Measurements from ENCODE around the gene POU5F1.
"Not testable (repeated sequence)": the region's sequence is repeated elsewhere in the genome, so short reads cannot be mapped to it uniquely, and the experiment has no call there.

Gene POU5F1

DNA sequence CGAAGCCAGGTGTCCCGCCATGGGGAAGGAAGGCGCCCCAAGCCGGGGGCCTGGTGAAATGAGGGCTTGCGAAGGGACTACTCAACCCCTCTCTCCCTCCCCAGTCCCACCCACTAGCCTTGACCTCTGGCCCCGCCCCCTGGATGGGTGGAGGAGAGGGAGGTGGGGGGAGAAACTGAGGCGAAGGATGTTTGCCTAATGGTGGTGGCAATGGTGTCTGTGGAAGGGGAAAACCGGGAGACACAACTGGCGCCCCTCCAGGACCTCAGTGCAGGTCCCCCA, at the start of gene POU5F1:
Gene POU5F1 (minus strand): TSS at position 83 of the 282 bp plus-strand sequence. CDS start 62 bp downstream, at position 21.
- H3K27me3 ChIP-seq (ENCODE audit: control insufficient read depth in 1 of 2, insufficient read depth in 2 of 2, low read length in 2 of 2) = no peaks in the 10 kb centered on the region
- no peaks in the 10 kb centered on the region for H3K4me1 ChIP-seq (ENCODE audit: control insufficient read depth, insufficient read depth, low read length)
- no peak within 1 kb of the TSS for H3K9ac ChIP-seq (ENCODE audit: low read length in 2 of 2)
- H3K4me3 ChIP-seq (ENCODE audit: low read length in 2 of 2) = no peak within 1 kb of the TSS
- H3K27ac ChIP-seq (ENCODE audit: low read length) = no peak within 1 kb of the TSS
- H3K36me3 ChIP-seq (ENCODE audit: control insufficient read depth in 2 of 2, insufficient read depth in 2 of 2, low read length in 2 of 2) = no peaks in the 10 kb centered on the region
- no peaks in the 10 kb centered on the region for H3K9me3 ChIP-seq (ENCODE audit: control insufficient read depth in 2 of 2, low read length in 2 of 2)

DNA sequence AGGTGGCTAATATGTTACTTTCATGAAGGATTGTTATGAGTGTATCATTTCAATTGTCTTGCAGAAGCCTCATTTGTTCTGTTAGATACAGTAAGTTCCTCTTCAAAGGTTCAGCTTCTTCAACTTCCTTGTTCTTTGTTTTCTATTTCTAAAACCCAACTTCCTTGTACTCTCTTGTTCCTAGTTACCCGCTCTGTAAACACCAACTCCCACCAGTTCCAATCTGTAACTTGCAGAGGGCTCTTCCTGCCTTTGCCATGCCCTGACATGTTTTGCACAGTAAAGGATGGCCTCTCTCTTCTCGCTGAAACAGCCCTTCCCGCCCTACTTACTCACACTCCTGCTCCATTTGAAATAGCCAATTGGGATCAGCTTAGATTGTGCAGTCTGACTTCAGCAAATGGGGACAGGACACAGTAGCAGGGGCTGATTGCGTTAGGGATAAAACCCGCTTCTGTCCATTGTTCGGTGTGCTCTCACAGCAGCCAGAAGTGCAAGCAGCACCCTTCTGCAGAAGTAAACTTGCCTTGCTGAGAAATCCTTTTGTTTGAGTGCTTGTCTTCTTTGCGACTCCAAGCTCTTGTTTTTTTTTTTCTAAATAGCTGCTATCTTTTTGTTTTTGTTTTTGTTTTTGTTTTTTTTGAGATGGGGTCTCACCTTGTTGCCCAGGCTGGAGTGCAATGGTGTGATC, 45.9 kb upstream of the POU5F1 start:
- Histone ChIP-seq H3K27ac (ENCODE audit: low read length) (no peak overlapping the region), H3K9me3 (ENCODE audit: control insufficient read depth in 2 of 2, low read length in 2 of 2) (no peaks in the 10 kb centered on the region), H3K27me3 (ENCODE audit: control insufficient read depth in 1 of 2, insufficient read depth in 2 of 2, low read length in 2 of 2) (peaks cover 0 to 5% of the 10 kb centered on the region in 2 donors), H3K36me3 (ENCODE audit: control insufficient read depth in 2 of 2, insufficient read depth in 2 of 2, low read length in 2 of 2) (no peaks in the 10 kb centered on the region), H3K9ac (ENCODE audit: low read length in 2 of 2) (no peak overlapping the region), H3K4me3 (ENCODE audit: low read length in 2 of 2) (no peak overlapping the region), H3K4me1 (ENCODE audit: control insufficient read depth, insufficient read depth, low read length) (no peaks in the 10 kb centered on the region)

DNA sequence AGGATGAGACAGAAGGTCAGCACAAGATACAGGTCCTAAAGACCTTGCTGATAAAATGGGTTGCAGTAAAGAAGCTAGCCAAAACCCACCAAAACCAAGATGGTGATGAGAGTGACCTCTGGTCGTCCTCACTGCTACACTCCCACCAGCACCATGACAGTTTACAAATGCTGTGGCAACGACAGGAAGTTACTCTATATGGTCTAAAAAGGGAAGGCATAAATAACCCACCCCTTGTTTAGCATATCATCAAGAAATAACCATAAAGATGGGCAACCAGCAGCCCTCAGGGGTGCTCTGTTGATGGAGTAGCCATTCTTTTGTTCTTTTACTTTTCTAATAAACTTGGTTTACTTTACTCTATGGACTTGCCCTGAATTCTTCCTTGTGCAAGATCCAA, 44.7 kb upstream of the POU5F1 start:
- not testable (repeated sequence) for H3K27me3 ChIP-seq (ENCODE audit: control insufficient read depth in 1 of 2, insufficient read depth in 2 of 2, low read length in 2 of 2); H3K9ac ChIP-seq (ENCODE audit: low read length in 2 of 2); H3K9me3 ChIP-seq (ENCODE audit: control insufficient read depth in 2 of 2, low read length in 2 of 2); H3K4me3 ChIP-seq (ENCODE audit: low read length in 2 of 2); H3K4me1 ChIP-seq (ENCODE audit: control insufficient read depth, insufficient read depth, low read length); H3K27ac ChIP-seq (ENCODE audit: low read length); H3K36me3 ChIP-seq (ENCODE audit: control insufficient read depth in 2 of 2, insufficient read depth in 2 of 2, low read length in 2 of 2)

DNA sequence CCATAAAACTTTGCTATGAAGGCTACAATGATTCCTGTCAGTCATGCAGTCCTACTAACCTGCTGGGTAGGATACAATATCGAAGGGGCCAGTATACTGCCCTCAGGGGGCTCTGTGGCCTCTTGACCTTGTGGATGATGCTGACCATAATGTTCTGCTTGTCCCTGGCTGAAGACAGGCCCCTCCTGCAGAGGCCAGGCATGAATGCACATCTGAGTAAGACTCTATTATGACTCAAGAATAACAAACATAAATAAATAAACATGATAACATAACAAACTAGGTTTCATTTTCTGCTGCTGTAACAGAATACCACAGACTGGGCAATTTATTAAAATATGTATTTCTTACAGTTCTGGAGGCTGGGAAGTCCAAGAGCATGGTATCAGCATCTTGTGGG, 44.0 kb upstream of the POU5F1 start:
- H3K27ac ChIP-seq (ENCODE audit: low read length) = no peak overlapping the region
- H3K4me3 ChIP-seq (ENCODE audit: low read length in 2 of 2) = no peak overlapping the region
- no peaks in the 10 kb centered on the region for H3K4me1 ChIP-seq (ENCODE audit: control insufficient read depth, insufficient read depth, low read length)
- H3K27me3 ChIP-seq (ENCODE audit: control insufficient read depth in 1 of 2, insufficient read depth in 2 of 2, low read length in 2 of 2) = peaks cover 0 to 5% of the 10 kb centered on the region in 2 donors
- H3K9me3 ChIP-seq (ENCODE audit: control insufficient read depth in 2 of 2, low read length in 2 of 2) = no peaks in the 10 kb centered on the region
- H3K9ac ChIP-seq (ENCODE audit: low read length in 2 of 2) = no peak overlapping the region
- no peaks in the 10 kb centered on the region for H3K36me3 ChIP-seq (ENCODE audit: control insufficient read depth in 2 of 2, insufficient read depth in 2 of 2, low read length in 2 of 2)

DNA sequence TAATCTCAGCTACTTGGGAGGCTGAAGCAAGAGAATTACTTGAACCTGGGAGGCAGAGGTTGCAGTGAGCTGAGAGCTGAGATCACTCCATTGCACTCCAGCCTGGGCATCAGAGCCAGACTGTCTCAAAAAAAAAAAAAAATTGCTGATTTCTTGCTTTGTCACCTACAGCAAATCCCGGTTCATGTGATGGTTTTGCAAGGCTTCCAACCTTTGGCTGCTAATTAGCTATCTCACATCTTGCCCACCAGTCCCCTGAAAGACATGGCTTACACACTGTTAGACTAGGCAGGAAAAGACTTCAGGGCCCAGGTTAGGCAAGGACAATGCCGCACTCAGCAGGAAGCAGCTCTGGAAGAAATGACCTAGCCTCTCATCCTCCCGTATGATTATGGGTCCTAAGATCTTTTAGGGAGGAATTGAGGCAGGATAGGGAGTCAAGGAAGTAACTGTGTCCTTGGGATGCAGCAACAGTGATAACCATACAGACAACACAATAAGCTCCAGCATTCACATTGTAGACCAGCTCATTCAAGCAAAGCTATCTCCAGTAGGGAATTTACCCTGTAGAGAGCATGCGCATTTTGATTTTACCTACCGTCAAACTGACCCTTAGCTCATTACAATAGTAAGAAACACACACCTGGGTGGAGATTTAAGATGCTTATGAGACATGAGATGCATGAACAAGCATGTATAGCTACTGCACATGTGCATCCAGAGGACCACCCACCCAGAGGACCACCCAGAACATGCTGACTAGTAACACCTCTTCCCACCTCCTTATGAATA, 40.5 kb upstream of the POU5F1 start:
- Histone ChIP-seq H3K9me3 (ENCODE audit: control insufficient read depth in 2 of 2, low read length in 2 of 2) (no peaks in the 10 kb centered on the region), H3K4me3 (ENCODE audit: low read length in 2 of 2) (no peak overlapping the region), H3K27me3 (ENCODE audit: control insufficient read depth in 1 of 2, insufficient read depth in 2 of 2, low read length in 2 of 2) (peaks cover 0 to 2% of the 10 kb centered on the region in 2 donors), H3K36me3 (ENCODE audit: control insufficient read depth in 2 of 2, insufficient read depth in 2 of 2, low read length in 2 of 2) (no peaks in the 10 kb centered on the region), H3K9ac (ENCODE audit: low read length in 2 of 2) (no peak overlapping the region), H3K4me1 (ENCODE audit: control insufficient read depth, insufficient read depth, low read length) (no peaks in the 10 kb centered on the region), H3K27ac (ENCODE audit: low read length) (no peak overlapping the region)

DNA sequence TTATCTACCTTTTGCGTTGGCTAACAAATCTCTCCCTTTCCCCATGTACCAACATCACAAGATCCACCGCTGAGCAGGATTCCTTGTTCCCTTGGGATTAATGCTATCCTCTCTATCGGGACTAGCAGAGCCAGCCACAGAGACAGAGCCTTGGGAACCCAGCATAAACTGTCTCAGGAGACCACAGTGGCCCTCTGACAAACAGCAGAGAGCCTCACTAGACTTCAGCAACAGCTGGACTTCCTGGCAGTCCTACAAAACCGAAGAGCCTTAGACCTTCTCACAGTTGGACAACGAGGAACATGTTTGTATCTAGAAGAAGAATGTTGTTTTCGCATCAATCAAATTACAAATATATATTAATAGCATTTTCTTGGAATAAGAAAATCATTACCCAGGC, 39.6 kb upstream of the POU5F1 start:
- Histone ChIP-seq H3K9me3 (ENCODE audit: control insufficient read depth in 2 of 2, low read length in 2 of 2) (no peaks in the 10 kb centered on the region), H3K4me1 (ENCODE audit: control insufficient read depth, insufficient read depth, low read length) (no peaks in the 10 kb centered on the region), H3K27me3 (ENCODE audit: control insufficient read depth in 1 of 2, insufficient read depth in 2 of 2, low read length in 2 of 2) (peaks cover 0 to 2% of the 10 kb centered on the region in 2 donors), H3K4me3 (ENCODE audit: low read length in 2 of 2) (no peak overlapping the region), H3K27ac (ENCODE audit: low read length) (no peak overlapping the region), H3K36me3 (ENCODE audit: control insufficient read depth in 2 of 2, insufficient read depth in 2 of 2, low read length in 2 of 2) (no peaks in the 10 kb centered on the region), H3K9ac (ENCODE audit: low read length in 2 of 2) (no peak overlapping the region)

DNA sequence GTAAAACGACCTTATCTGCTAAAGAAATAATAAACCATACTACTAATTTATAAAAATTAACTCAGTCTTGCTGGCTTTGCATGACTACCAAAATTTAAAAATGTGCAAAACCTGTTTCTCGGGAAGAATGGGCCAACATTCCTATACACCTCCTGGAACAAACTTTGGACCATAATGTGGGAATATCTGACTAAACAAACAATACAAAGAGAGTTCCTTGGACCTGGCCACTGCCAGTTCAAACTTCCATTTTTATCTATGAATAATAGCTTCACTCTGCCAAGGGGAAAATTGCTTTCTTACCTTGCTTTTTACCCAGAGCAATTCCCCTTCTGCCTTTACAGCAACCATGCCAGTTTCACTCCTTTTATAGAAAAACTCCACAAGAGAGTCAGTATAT, 38.7 kb upstream of the POU5F1 start:
- Histone ChIP-seq H3K27ac (ENCODE audit: low read length) (no peak overlapping the region), H3K4me1 (ENCODE audit: control insufficient read depth, insufficient read depth, low read length) (peaks cover 4% of the 10 kb centered on the region), H3K9me3 (ENCODE audit: control insufficient read depth in 2 of 2, low read length in 2 of 2) (no peaks in the 10 kb centered on the region), H3K27me3 (ENCODE audit: control insufficient read depth in 1 of 2, insufficient read depth in 2 of 2, low read length in 2 of 2) (no peaks in the 10 kb centered on the region), H3K4me3 (ENCODE audit: low read length in 2 of 2) (no peak overlapping the region), H3K36me3 (ENCODE audit: control insufficient read depth in 2 of 2, insufficient read depth in 2 of 2, low read length in 2 of 2) (no peaks in the 10 kb centered on the region), H3K9ac (ENCODE audit: low read length in 2 of 2) (no peak overlapping the region)

DNA sequence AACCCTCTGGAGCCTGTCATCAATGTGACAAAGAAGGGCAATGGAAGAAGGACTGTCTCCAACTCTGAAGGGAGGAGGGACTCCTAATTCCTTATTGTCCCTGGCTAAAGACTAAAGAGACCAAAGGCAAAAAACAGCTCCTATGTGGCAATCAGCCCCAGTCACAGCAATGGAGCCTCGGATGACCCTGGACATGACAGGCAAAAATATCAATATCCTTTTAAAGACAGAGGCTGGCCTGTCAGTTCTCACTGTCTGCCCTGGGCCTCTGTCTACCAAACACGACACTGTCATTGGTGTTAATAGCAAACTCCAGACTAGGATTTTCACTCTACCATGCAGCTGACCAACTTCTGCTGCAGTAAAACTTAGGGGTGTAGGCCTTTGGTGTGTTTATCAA, 38.0 kb upstream of the POU5F1 start:
- Histone ChIP-seq H3K4me3 (ENCODE audit: low read length in 2 of 2) (no peak overlapping the region), H3K9ac (ENCODE audit: low read length in 2 of 2) (peak overlapping the region in 1 of 2 donors; percentile 13), H3K9me3 (ENCODE audit: control insufficient read depth in 2 of 2, low read length in 2 of 2) (no peaks in the 10 kb centered on the region), H3K27ac (ENCODE audit: low read length) (no peak overlapping the region), H3K27me3 (ENCODE audit: control insufficient read depth in 1 of 2, insufficient read depth in 2 of 2, low read length in 2 of 2) (no peaks in the 10 kb centered on the region), H3K4me1 (ENCODE audit: control insufficient read depth, insufficient read depth, low read length) (peaks cover 4% of the 10 kb centered on the region), H3K36me3 (ENCODE audit: control insufficient read depth in 2 of 2, insufficient read depth in 2 of 2, low read length in 2 of 2) (no peaks in the 10 kb centered on the region)

DNA sequence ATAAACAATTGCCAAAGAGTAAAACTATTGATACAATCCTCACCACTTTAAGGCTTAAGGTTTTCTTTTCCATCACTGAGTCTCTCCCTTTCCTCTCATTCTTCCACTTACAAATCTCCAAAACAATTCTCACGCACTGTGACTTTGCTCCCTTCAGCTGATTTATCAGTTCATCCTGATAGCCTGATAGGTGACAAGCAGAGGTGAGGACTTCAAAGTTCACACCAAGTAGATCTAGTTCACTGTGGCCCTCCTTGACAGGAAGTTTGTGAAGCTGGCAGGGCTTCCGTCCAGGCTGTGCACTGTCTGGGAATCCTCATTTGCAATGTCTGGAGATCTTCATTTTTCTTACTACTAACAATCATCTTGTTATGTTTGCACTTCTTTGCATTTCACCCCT, 35.2 kb upstream of the POU5F1 start:
- Histone ChIP-seq H3K27ac (ENCODE audit: low read length) (no peak overlapping the region), H3K9me3 (ENCODE audit: control insufficient read depth in 2 of 2, low read length in 2 of 2) (peaks cover 0 to under 1% of the 10 kb centered on the region in 2 donors), H3K4me1 (ENCODE audit: control insufficient read depth, insufficient read depth, low read length) (peaks cover 12% of the 10 kb centered on the region), H3K36me3 (ENCODE audit: control insufficient read depth in 2 of 2, insufficient read depth in 2 of 2, low read length in 2 of 2) (no peaks in the 10 kb centered on the region), H3K9ac (ENCODE audit: low read length in 2 of 2) (no peak overlapping the region), H3K4me3 (ENCODE audit: low read length in 2 of 2) (no peak overlapping the region), H3K27me3 (ENCODE audit: control insufficient read depth in 1 of 2, insufficient read depth in 2 of 2, low read length in 2 of 2) (no peaks in the 10 kb centered on the region)

DNA sequence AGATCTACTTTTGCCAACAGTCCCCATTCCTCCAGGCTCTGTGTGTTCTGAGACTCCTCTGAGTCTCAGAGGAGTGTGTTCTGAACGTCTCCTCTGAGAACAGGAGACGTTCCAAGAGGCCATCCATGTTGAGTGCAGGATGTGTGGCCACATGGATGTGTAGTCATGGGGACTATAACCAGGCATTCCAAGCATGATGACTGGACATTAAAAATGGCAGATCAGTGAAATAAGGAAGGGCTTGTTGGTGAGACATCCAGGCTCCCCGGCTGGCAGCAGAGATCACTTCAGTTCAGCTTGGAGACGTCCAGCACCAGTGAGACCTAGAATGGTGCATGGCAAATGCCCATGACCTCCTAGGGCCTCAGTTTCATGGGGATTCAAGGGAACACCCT, 34.3 kb upstream of the POU5F1 start:
- Histone ChIP-seq H3K9ac (ENCODE audit: low read length in 2 of 2) (no peak overlapping the region), H3K27ac (ENCODE audit: low read length) (no peak overlapping the region), H3K4me1 (ENCODE audit: control insufficient read depth, insufficient read depth, low read length) (peaks cover 12% of the 10 kb centered on the region), H3K36me3 (ENCODE audit: control insufficient read depth in 2 of 2, insufficient read depth in 2 of 2, low read length in 2 of 2) (no peaks in the 10 kb centered on the region), H3K9me3 (ENCODE audit: control insufficient read depth in 2 of 2, low read length in 2 of 2) (peaks cover 0 to 7% of the 10 kb centered on the region in 2 donors), H3K27me3 (ENCODE audit: control insufficient read depth in 1 of 2, insufficient read depth in 2 of 2, low read length in 2 of 2) (no peaks in the 10 kb centered on the region), H3K4me3 (ENCODE audit: low read length in 2 of 2) (no peak overlapping the region)

DNA sequence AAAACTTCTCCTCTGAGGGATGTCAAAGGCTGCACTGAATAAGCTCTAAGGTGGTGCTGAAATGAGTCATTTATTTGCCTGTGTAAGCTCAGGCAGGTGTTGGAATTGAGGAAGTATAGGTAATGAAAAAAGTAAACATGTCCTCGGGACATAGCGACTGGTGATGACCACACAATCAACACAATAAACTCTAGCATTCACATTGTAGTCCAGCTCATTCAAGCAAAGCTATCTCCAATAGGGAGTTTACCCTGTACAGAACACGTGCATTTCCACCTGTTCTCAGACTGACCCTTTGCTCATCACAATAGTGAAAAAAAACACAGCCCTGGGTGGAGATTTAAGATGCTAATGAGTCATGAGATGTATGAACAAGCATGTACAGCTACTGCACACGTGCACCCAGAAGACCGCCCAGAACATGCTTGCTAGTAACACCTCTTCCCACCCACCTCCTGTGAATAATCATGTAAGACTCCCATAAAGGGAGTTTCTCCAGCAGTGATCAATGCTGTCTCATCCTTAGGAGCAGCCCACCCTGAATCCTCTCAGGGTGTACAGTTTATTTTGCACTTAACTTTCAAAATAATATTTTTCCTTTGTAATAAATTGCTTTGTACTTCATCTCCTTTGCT, 33.0 kb upstream of the POU5F1 start:
- peak overlapping the region in 1 of 2 donors; percentile 3 for H3K9ac ChIP-seq (ENCODE audit: low read length in 2 of 2)
- peak overlapping the region; percentile 62 for H3K27ac ChIP-seq (ENCODE audit: low read length)
- H3K4me3 ChIP-seq (ENCODE audit: low read length in 2 of 2) = peak overlapping the region; percentile 75 to 93
- peaks cover 14% of the 10 kb centered on the region for H3K4me1 ChIP-seq (ENCODE audit: control insufficient read depth, insufficient read depth, low read length)
- H3K36me3 ChIP-seq (ENCODE audit: control insufficient read depth in 2 of 2, insufficient read depth in 2 of 2, low read length in 2 of 2) = no peaks in the 10 kb centered on the region
- H3K9me3 ChIP-seq (ENCODE audit: control insufficient read depth in 2 of 2, low read length in 2 of 2) = peaks cover 0 to 7% of the 10 kb centered on the region in 2 donors
- no peaks in the 10 kb centered on the region for H3K27me3 ChIP-seq (ENCODE audit: control insufficient read depth in 1 of 2, insufficient read depth in 2 of 2, low read length in 2 of 2)

Measured in stomach smooth muscle (tissue), 2 donors.